NCI-H446 treated with DMSO at 0.1 percent for 48 hours (cell line): ENCODE results near the gene MACF1.

Source experiments
- DNase-seq: peaks from one replicate; lab custom pipeline; 2025; lab: John Stamatoyannopoulos, UW

Gene MACF1

GRCh38 chr1:39214998-39215873 lies 10.7 kb downstream of the MACF1 start:
- no peak for DNase-seq

- no peak for DNase-seq
Measured at GRCh38 chr1:39216771-39217170, 12.3 kb downstream of the MACF1 start.

GRCh38 chr1:39220891-39221870 lies 16.7 kb downstream of the MACF1 start:
- no peak for DNase-seq

- DNase-seq, result no peak
Measured at GRCh38 chr1:39224295-39224829, 19.9 kb downstream of the MACF1 start.

GRCh38 chr1:39226836-39227235 lies 22.3 kb downstream of the MACF1 start:
- DNase-seq, result no peak

- DNase-seq, result no peak
Measured at GRCh38 chr1:39228252-39228651, 23.8 kb downstream of the MACF1 start.

- no peak for DNase-seq
Measured at GRCh38 chr1:39229504-39229903, 25.0 kb downstream of the MACF1 start.

GRCh38 chr1:39230261-39231190 lies 26.0 kb downstream of the MACF1 start:
- DNase-seq, result no peak

GRCh38 chr1:39236971-39237370 lies 32.5 kb downstream of the MACF1 start:
- no peak for DNase-seq

GRCh38 chr1:39238476-39238875 lies 34.0 kb downstream of the MACF1 start:
- DNase-seq, result no peak

- no peak for DNase-seq
Measured at GRCh38 chr1:39239968-39240367, 35.5 kb downstream of the MACF1 start.

- DNase-seq, result no peak
Measured at GRCh38 chr1:39243302-39243701, 38.8 kb downstream of the MACF1 start.

GRCh38 chr1:39250460-39251240 lies 46.2 kb downstream of the MACF1 start:
- DNase-seq, result peak; percentile 24

GRCh38 chr1:39255222-39255621 lies 50.7 kb downstream of the MACF1 start:
- DNase-seq, result no peak

GRCh38 chr1:39258146-39258924 lies 53.8 kb downstream of the MACF1 start:
- DNase-seq, result peak; percentile 5

GRCh38 chr1:39258925-39259244 lies 54.4 kb downstream of the MACF1 start:
- DNase-seq, result no peak

- no peak for DNase-seq
Measured at GRCh38 chr1:39261712-39262221, 57.3 kb downstream of the MACF1 start.

GRCh38 chr1:39262802-39263201 lies 58.3 kb downstream of the MACF1 start:
- no peak for DNase-seq

- no peak for DNase-seq
Measured at GRCh38 chr1:39266269-39266668, 61.8 kb downstream of the MACF1 start.

- DNase-seq, result no peak
Measured at GRCh38 chr1:39266792-39267191, 62.3 kb downstream of the MACF1 start.
